GM21737 (cell line): ENCODE data around the gene SAP30BP.

Experiments
- ATAC-seq: cut with Tn5 transposase; IDR thresholded peaks from one replicate; pipeline ENCODE4 v1.9.1; 2021; ENCODE audit warnings: mild to moderate bottlenecking, moderate library complexity; ENCODE audit not compliant: unreplicated experiment

SAP30BP gene

DNA sequence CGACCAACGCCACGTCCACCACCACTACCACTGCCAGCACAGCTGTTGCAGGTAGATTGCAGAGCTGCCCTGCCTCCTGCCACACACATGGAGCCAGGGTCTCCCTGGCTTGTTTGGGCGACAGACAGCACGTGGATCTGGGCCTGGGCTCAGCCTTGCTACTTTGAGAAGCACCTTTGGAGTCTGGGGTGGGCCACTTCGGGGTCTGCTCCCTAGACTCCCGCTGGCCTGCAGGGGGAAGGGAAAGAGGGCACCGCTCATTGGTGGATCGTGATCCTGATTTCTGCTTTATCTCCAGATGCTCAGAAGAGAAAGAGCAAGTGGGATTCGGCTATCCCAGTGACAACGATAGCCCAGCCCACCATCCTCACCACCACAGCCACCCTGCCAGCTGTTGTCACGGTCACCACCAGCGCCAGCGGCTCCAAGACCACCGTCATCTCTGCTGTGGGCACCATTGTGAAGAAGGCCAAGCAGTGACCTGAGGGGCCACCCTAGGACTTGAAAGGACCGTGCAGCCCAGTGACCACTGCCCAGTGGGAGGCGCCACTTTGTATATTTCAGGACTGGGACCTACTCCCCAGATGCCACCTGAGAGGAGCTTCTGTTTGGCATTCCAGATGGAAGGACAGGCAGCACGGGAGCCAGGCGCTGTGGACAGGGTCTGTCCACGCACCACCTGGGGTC is 39.0 kb downstream of the SAP30BP start:
- ATAC-seq: no peak

DNA sequence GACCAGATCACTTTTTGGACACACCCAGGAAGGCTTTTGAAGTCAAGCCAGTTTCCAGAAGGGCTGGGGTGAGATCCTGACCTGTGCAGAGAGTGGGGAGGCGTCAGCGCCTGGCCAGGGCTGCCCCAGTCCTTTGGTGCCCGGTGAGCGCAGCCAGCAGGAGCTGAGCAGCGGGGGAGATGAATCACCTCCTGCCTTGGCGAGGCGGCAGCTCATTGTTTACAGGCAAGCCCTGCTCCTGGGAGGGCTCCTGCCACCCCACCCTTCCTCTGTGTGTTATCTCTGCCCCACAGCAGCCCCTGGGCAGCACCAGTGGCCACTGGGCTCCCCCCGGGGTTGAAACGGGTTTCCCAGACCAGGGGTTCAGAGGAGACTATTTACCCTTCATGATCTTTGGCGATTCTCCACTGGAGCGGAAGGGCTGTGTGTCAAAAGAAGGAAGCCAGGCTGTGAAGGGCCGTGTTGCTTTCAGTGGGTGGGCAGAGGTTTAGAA is 40.0 kb downstream of the SAP30BP start:
- no peak for ATAC-seq

DNA sequence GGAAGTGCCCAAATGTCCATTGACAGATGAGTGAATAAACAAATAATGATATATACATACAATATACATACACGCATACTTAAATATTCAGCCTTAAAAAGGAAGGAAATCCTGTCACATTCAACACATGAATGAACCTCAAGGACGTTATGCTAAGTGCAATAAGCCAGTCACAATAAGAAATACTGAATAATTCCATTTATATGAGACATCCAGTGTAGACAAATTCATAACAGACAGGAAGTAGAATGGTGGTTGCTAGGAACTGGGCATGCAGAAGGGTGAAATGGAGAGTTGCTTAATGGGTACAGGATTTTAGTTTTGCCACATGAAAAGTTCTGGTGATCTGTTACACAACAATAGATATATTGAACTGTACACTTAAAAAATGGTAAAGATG is 45.3 kb downstream of the SAP30BP start:
- no peak for ATAC-seq

DNA sequence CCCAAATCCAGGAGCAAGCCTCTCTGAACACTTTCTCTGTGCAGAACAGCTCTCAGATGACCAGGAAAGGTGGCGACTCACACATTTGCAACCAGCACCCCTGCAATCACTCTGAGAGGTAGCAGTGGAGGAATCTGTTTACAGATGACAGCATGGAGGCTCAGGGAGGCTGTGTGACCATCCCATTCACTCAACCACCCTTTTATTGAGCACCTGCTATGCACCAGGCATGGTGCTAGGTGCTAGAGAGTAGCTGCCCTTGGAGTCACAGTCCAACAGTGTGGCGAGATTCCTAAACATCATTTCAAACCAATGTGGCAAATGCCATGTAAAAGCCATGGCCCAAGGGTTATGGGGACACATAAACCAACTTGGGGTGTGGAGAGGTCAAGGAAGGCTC is 52.6 kb downstream of the SAP30BP start:
- ATAC-seq: no peak

- peak; percentile 64 for ATAC-seq
Measured at GRCh38 chr17:75720656-75721462, 53.7 kb downstream of the SAP30BP start, which contains the start of gene ITGB4. Gene ITGB4, plus strand, starts transcription at chr17:75721459. Its CDS starts 3,245 bp downstream, at chr17:75724704.

- no peak for ATAC-seq
Measured at GRCh38 chr17:75721463-75722011, 54.4 kb downstream of the SAP30BP start.

- ATAC-seq: no peak
Measured at GRCh38 chr17:75722076-75722475, 54.9 kb downstream of the SAP30BP start.

DNA sequence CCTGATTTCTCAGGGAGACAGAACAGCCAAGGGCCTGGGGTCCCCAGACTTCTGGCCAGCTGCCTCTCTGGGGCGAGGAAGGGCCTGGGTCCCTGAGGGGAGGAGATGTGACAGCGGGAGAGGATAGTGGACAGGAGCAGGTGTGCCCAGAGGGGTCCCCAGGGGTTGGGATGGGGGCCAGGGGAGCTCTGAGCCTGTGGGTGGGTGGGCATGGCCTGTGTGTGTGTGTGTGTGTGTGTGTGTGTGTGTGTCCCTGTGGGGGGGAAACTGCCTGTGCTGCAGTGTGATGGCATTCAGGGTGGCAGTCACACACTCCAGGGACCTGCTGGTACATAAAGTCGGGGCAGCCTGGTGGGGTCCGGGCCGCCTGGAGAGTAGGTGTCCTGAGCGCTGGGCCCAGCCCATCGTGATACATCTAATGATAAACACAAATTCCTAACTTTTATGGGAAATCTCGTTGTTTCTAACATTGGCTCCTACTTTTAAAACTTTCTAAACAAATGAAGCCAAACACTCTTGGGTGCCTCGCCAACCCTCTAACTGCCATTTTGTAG is 55.5 kb downstream of the SAP30BP start:
- no peak for ATAC-seq

- ATAC-seq: no peak
Measured at GRCh38 chr17:75723171-75723930, 56.2 kb downstream of the SAP30BP start.

DNA sequence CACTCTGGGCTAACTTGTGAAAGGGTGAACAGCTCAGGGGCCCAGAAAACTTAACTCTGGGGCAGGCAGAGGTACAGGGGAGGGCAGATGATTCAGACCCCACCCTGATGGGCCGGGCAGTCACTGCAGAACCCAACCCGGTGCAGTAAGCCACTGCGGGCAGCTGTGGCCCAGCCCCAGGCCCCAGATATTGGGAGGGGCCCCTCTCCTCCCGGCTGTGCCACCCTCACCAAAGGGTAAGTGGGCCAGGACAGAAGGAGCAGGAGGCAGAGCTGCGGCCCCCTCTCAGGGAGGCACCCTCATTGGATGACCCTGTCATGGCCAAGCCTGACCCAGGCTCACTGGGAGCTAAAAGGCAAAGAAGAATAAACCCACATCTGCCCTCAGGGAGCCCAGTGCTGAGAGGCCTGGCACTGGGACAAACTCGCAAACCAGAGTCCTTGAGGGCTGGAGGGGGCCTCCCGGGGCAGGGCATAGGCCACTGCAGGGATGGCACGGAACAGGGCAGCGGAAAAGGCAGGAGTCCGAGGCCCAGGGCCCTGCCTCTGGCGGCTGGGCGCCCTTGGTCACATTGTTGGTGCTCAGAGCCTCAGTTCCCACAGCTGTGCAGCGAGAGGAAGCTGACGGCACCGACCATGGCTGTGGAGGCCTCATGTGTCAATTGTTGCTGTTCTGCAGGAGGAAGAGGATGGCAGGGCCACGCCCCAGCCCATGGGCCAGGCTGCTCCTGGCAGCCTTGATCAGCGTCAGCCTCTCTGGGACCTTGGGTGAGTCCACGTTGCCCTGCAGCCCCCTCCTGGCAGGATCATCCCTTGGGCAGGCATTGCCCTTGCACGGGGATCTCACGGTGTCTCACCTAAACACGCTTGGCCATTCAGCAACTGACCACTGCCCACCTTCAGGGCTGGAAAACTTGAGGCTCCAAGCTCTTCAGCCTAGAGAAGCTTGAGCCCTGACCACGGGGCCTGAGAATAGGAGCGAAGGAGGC is 57.2 kb downstream of the SAP30BP start:
- no peak for ATAC-seq

- ATAC-seq: no peak
Measured at GRCh38 chr17:75725504-75725903, 58.4 kb downstream of the SAP30BP start.

- ATAC-seq: no peak
Measured at GRCh38 chr17:75727391-75727790, 60.3 kb downstream of the SAP30BP start.

DNA sequence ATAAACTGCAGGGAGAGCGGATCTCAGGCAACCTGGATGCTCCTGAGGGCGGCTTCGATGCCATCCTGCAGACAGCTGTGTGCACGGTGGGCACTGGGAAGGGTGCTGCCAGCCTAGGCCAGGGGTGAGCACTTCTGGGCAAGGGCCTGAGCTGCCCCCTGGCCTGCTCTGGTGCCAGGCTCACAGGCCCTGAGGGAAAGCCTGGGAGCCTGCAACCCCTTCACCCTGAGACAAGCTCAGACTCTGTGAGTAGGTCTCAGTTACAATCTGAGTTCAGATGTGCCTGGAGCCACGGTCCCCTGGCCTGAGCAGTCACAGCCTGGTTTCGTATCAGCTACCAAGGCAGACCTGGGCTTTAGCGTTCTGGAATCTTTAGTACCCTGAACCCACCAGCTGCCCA is 62.2 kb downstream of the SAP30BP start:
- no peak for ATAC-seq

DNA sequence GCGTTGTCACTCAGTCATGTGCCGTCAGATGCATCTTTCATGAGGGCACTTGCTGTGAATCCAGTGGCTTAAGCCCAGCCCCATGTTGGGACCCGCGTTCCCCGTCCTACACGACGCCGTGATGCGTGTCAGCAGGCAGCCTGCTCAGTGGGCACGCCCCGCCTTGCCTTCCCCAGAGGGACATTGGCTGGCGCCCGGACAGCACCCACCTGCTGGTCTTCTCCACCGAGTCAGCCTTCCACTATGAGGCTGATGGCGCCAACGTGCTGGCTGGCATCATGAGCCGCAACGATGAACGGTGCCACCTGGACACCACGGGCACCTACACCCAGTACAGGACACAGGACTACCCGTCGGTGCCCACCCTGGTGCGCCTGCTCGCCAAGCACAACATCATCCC is 62.9 kb downstream of the SAP30BP start:
- ATAC-seq: no peak

GRCh38 chr17:75731086-75731715 is 64.1 kb downstream of the SAP30BP start:
- ATAC-seq: no peak

DNA sequence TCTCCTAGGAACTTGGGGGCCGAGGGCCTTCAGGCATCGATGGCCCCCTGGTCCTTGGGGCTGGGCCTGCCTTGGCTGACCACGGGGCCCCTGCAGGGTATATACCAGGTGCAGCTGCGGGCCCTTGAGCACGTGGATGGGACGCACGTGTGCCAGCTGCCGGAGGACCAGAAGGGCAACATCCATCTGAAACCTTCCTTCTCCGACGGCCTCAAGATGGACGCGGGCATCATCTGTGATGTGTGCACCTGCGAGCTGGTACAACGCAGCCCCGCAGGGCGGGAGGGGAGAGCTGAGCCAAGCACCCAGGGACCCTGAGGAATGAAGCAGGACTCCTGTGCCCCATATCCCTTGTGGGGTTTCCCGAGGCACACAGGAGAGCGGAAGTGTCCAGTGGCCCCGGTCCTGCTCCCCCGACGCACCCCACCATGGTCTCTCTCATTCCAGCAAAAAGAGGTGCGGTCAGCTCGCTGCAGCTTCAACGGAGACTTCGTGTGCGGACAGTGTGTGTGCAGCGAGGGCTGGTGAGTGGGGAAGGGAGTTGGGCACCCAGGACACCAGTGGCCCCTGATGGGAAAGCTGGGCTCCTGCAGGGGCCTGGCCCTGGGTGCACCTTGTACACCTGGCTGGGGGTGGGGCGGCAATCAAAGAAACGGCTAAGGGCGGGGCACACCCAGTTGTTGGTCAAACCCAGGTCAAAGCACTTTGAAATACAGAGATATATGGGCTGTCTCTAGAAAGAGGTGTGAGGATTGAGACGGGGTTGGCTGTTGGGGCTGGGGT is 64.8 kb downstream of the SAP30BP start:
- ATAC-seq: no peak

- no peak for ATAC-seq
Measured at GRCh38 chr17:75733471-75733870, 66.3 kb downstream of the SAP30BP start.

- ATAC-seq: no peak
Measured at GRCh38 chr17:75734674-75735294, 67.6 kb downstream of the SAP30BP start.
